Keratinocyte (primary cell): ENCODE results near the gene PSMB10. TPM values are rescaled to one million over a fixed set of nuclear protein-coding genes. Genes with fewer than 3 reads are reported as not detected.

Source experiments
- DNase-seq: peaks from one replicate; pipeline ENCODE4 v3.0.0-alpha.2; 2011; ENCODE audit warnings: low read depth, missing footprints, low spot score
- FAIRE-seq: peaks from 2 replicates; lab custom pipeline; 2011; peaks lifted over from hg19 to GRCh38; lab: Jason Lieb, UNC
- H2AFZ ChIP-seq: 2 replicates; pipeline ENCODE4 v1.6.0; 2012; ENCODE audit warnings: low read length, control low read depth, inconsistent platforms; ENCODE audit not compliant: control insufficient read depth
- H3K27ac ChIP-seq: 2 replicates; pipeline ENCODE4 v1.5.1; 2011; ENCODE audit warnings: low read length; ENCODE audit not compliant: control insufficient read depth, insufficient read depth
- H3K27me3 ChIP-seq: 3 replicates; pipeline ENCODE4 v1.6.0; 2011; ENCODE audit warnings: low read length; ENCODE audit not compliant: control insufficient read depth, insufficient read depth; ENCODE audit errors: extremely low read depth
- H3K36me3 ChIP-seq, 2 experiments: 2 replicates in 1 of 2; 3 replicates in 1 of 2; pipeline ENCODE4 v1.5.1; 2011; ENCODE audit warnings: low read length in 2 of 2, mild to moderate bottlenecking in 1 of 2; ENCODE audit not compliant: control insufficient read depth in 2 of 2, insufficient read depth in 2 of 2; ENCODE audit errors: extremely low read depth in 1 of 2
- H3K4me1 ChIP-seq: 3 replicates; pipeline ENCODE4 v1.5.1; 2011; ENCODE audit warnings: low read length; ENCODE audit not compliant: control insufficient read depth, insufficient read depth; ENCODE audit errors: extremely low read depth
- H3K4me2 ChIP-seq: 3 replicates; pipeline ENCODE4 v1.6.0; 2011; ENCODE audit warnings: low read depth, low read length; ENCODE audit not compliant: control insufficient read depth, insufficient read depth; ENCODE audit errors: extremely low read depth
- H3K4me3 ChIP-seq, 3 experiments: fragments of 200-600 bp in 1 of 3; sonication (generic) in 1 of 3; 2 replicates in 2 of 3; 3 replicates in 1 of 3; pipeline ENCODE4 v1.5.1; 2011 to 2016; ENCODE audit warnings: low read length in 3 of 3, mild to moderate bottlenecking in 3 of 3, control low read depth in 2 of 3, inconsistent platforms in 1 of 3, low read depth in 1 of 3, mixed read lengths in 1 of 3, mixed run types in 1 of 3, moderate library complexity in 1 of 3; ENCODE audit not compliant: control insufficient read depth in 2 of 3, insufficient read depth in 2 of 3; ENCODE audit errors: extremely low read depth in 1 of 3
- H3K79me2 ChIP-seq: 2 replicates; pipeline ENCODE4 v1.6.0; 2012; ENCODE audit warnings: low read length; ENCODE audit not compliant: control insufficient read depth, insufficient read depth
- H3K9ac ChIP-seq: 3 replicates; pipeline ENCODE4 v1.6.0; 2011; ENCODE audit warnings: low read length; ENCODE audit not compliant: control insufficient read depth, insufficient read depth; ENCODE audit errors: extremely low read depth
- H3K9me1 ChIP-seq: 3 replicates; pipeline ENCODE4 v1.6.0; 2011; ENCODE audit warnings: low read length; ENCODE audit not compliant: control insufficient read depth, insufficient read depth; ENCODE audit errors: extremely low read depth
- H3K9me3 ChIP-seq: 2 replicates; pipeline ENCODE4 v1.5.1; 2012; ENCODE audit warnings: low read depth, low read length; ENCODE audit not compliant: control insufficient read depth
- H4K20me1 ChIP-seq: 3 replicates; pipeline ENCODE4 v1.6.0; 2011; ENCODE audit warnings: low read length; ENCODE audit not compliant: control insufficient read depth, insufficient read depth; ENCODE audit errors: extremely low read depth
- CTCF ChIP-seq, 3 experiments: IDR thresholded peaks in 1 of 3; conservative IDR thresholded peaks in 1 of 3; optimal IDR thresholded peaks in 1 of 3; 2 replicates in 2 of 3; 3 replicates in 1 of 3; pipeline versions ENCODE3 to v1.5.1; 2011; ENCODE audit warnings: low read length in 3 of 3, mild to moderate bottlenecking in 3 of 3, moderate library complexity in 2 of 3, control low read depth in 1 of 3, inconsistent platforms in 1 of 3; ENCODE audit not compliant: insufficient read depth in 2 of 3; ENCODE audit errors: extremely low read depth in 1 of 3
- EZH2 ChIP-seq: IDR thresholded peaks from one replicate; pipeline ENCODE4 v1.6.1; 2012; ENCODE audit warnings: inconsistent platforms, mild to moderate bottlenecking, low read length, moderate library complexity
- dilution Hi-C: fragments of 300-500 bp; cut with MboI; formaldehyde crosslinking; loops from one replicate; pipeline ENCODE4 v1.7.0; 2020; ENCODE audit warnings: low sequenced_read_pairs; ENCODE audit not compliant: extremely low pct_ligation_motif_present
- polyA plus RNA-seq, 5 experiments: library from polyadenylated mRNA; depleted of rRNA in 3 of 5; stranded (reverse) in 3 of 5; stranded (forward) in 1 of 5; unstranded in 1 of 5; fragments of >200 nt; gene quantifications; 1 replicate in 1 of 5; 2 replicates in 3 of 5; 3 replicates in 1 of 5; pipeline versions ENCODE4 v1.2.1 to v1.2.3, GENCODE V29; 2011 to 2012; ENCODE audit warnings: missing spikeins in 2 of 5, low read depth in 1 of 5, low replicate concordance in 1 of 5

PSMB10 gene
- polyA plus RNA-seq, 1 donor (not counting 4 experiments of a cell fraction or from before 2014, with no cell fraction given): 11.1 TPM

- Histone ChIP-seq H3K36me3 (peaks cover 17 to 19% of the 10 kb centered on the region in 2 experiments), H3K4me2 (peak overlapping the region; percentile 27), H3K9ac (no peak overlapping the region), H3K9me3 (no peaks in the 10 kb centered on the region), H3K79me2 (no peaks in the 10 kb centered on the region), H3K4me3 (no peak overlapping the region), H2AFZ (no peak overlapping the region), H3K27me3 (no peaks in the 10 kb centered on the region), H4K20me1 (peaks cover 8% of the 10 kb centered on the region), H3K9me1 (no peaks in the 10 kb centered on the region), H3K4me1 (peaks cover 18% of the 10 kb centered on the region), H3K27ac (peak overlapping the region; percentile 2)
- no peak for DNase-seq
- TF ChIP-seq EZH2 (no peak), CTCF (optimal IDR thresholded peaks at IDR 0.05 in 1 of 3, IDR thresholded peaks at IDR 0.05 in 1 of 3, conservative IDR thresholded peaks at IDR 0.05 in 1 of 3; ENCODE audit: extremely low read depth in 1 of 3, insufficient read depth in 2 of 3, low read length in 3 of 3) (peak in 1 of 3 experiments; percentile 18)
- peak; percentile 34 for FAIRE-seq
- dilution Hi-C loops: no loop called here
Measured at GRCh38 chr16:67926181-67926750, 10.4 kb downstream of the PSMB10 start.

GRCh38 chr16:67924140-67924906, 12.3 kb downstream of the PSMB10 start:
- Histone ChIP-seq H3K36me3 (peaks cover 14 to 19% of the 10 kb centered on the region in 2 experiments), H3K9ac (no peak overlapping the region), H3K79me2 (peaks cover 2% of the 10 kb centered on the region), H3K4me2 (no peak overlapping the region), H3K4me3 (no peak overlapping the region), H3K4me1 (peaks cover 22% of the 10 kb centered on the region), H3K9me3 (no peaks in the 10 kb centered on the region), H3K9me1 (no peaks in the 10 kb centered on the region), H2AFZ (no peak overlapping the region), H4K20me1 (peaks cover 12% of the 10 kb centered on the region), H3K27ac (no peak overlapping the region), H3K27me3 (no peaks in the 10 kb centered on the region)
- TF ChIP-seq EZH2: no peak
- no peak for TF ChIP-seq CTCF (optimal IDR thresholded peaks at IDR 0.05 in 1 of 3, IDR thresholded peaks at IDR 0.05 in 1 of 3, conservative IDR thresholded peaks at IDR 0.05 in 1 of 3; ENCODE audit: extremely low read depth in 1 of 3, insufficient read depth in 2 of 3, low read length in 3 of 3)
- DNase-seq (no peak), FAIRE-seq (no peak)
- dilution Hi-C loops: no loop called here
